Keratinocyte (primary cell): Measurements from ENCODE around the gene AMD1. TPM values are rescaled to one million over a fixed set of nuclear protein-coding genes. Genes with fewer than 3 reads are reported as not detected.

ENCODE experiments used
- DNase-seq: peaks from one replicate; pipeline ENCODE4 v3.0.0-alpha.2; 2011; ENCODE audit warnings: low read depth, missing footprints, low spot score
- FAIRE-seq: peaks from 2 replicates; lab custom pipeline; 2011; peaks lifted over from hg19 to GRCh38; lab: Jason Lieb, UNC
- H2AFZ ChIP-seq: 2 replicates; pipeline ENCODE4 v1.6.0; 2012; ENCODE audit warnings: low read length, control low read depth, inconsistent platforms; ENCODE audit not compliant: control insufficient read depth
- H3K27ac ChIP-seq: 2 replicates; pipeline ENCODE4 v1.5.1; 2011; ENCODE audit warnings: low read length; ENCODE audit not compliant: control insufficient read depth, insufficient read depth
- H3K27me3 ChIP-seq: 3 replicates; pipeline ENCODE4 v1.6.0; 2011; ENCODE audit warnings: low read length; ENCODE audit not compliant: control insufficient read depth, insufficient read depth; ENCODE audit errors: extremely low read depth
- H3K36me3 ChIP-seq, 2 experiments: 2 replicates in 1 of 2; 3 replicates in 1 of 2; pipeline ENCODE4 v1.5.1; 2011; ENCODE audit warnings: low read length in 2 of 2, mild to moderate bottlenecking in 1 of 2; ENCODE audit not compliant: control insufficient read depth in 2 of 2, insufficient read depth in 2 of 2; ENCODE audit errors: extremely low read depth in 1 of 2
- H3K4me1 ChIP-seq: 3 replicates; pipeline ENCODE4 v1.5.1; 2011; ENCODE audit warnings: low read length; ENCODE audit not compliant: control insufficient read depth, insufficient read depth; ENCODE audit errors: extremely low read depth
- H3K4me2 ChIP-seq: 3 replicates; pipeline ENCODE4 v1.6.0; 2011; ENCODE audit warnings: low read depth, low read length; ENCODE audit not compliant: control insufficient read depth, insufficient read depth; ENCODE audit errors: extremely low read depth
- H3K4me3 ChIP-seq, 3 experiments: fragments of 200-600 bp in 1 of 3; sonication (generic) in 1 of 3; 2 replicates in 2 of 3; 3 replicates in 1 of 3; pipeline ENCODE4 v1.5.1; 2011 to 2016; ENCODE audit warnings: low read length in 3 of 3, mild to moderate bottlenecking in 3 of 3, control low read depth in 2 of 3, inconsistent platforms in 1 of 3, low read depth in 1 of 3, mixed read lengths in 1 of 3, mixed run types in 1 of 3, moderate library complexity in 1 of 3; ENCODE audit not compliant: control insufficient read depth in 2 of 3, insufficient read depth in 2 of 3; ENCODE audit errors: extremely low read depth in 1 of 3
- H3K79me2 ChIP-seq: 2 replicates; pipeline ENCODE4 v1.6.0; 2012; ENCODE audit warnings: low read length; ENCODE audit not compliant: control insufficient read depth, insufficient read depth
- H3K9ac ChIP-seq: 3 replicates; pipeline ENCODE4 v1.6.0; 2011; ENCODE audit warnings: low read length; ENCODE audit not compliant: control insufficient read depth, insufficient read depth; ENCODE audit errors: extremely low read depth
- H3K9me1 ChIP-seq: 3 replicates; pipeline ENCODE4 v1.6.0; 2011; ENCODE audit warnings: low read length; ENCODE audit not compliant: control insufficient read depth, insufficient read depth; ENCODE audit errors: extremely low read depth
- H3K9me3 ChIP-seq: 2 replicates; pipeline ENCODE4 v1.5.1; 2012; ENCODE audit warnings: low read depth, low read length; ENCODE audit not compliant: control insufficient read depth
- H4K20me1 ChIP-seq: 3 replicates; pipeline ENCODE4 v1.6.0; 2011; ENCODE audit warnings: low read length; ENCODE audit not compliant: control insufficient read depth, insufficient read depth; ENCODE audit errors: extremely low read depth
- CTCF ChIP-seq, 3 experiments: IDR thresholded peaks in 1 of 3; conservative IDR thresholded peaks in 1 of 3; optimal IDR thresholded peaks in 1 of 3; 2 replicates in 2 of 3; 3 replicates in 1 of 3; pipeline versions ENCODE3 to v1.5.1; 2011; ENCODE audit warnings: low read length in 3 of 3, mild to moderate bottlenecking in 3 of 3, moderate library complexity in 2 of 3, control low read depth in 1 of 3, inconsistent platforms in 1 of 3; ENCODE audit not compliant: insufficient read depth in 2 of 3; ENCODE audit errors: extremely low read depth in 1 of 3
- EZH2 ChIP-seq: IDR thresholded peaks from one replicate; pipeline ENCODE4 v1.6.1; 2012; ENCODE audit warnings: inconsistent platforms, mild to moderate bottlenecking, low read length, moderate library complexity
- dilution Hi-C: fragments of 300-500 bp; cut with MboI; formaldehyde crosslinking; loops from one replicate; pipeline ENCODE4 v1.7.0; 2020; ENCODE audit warnings: low sequenced_read_pairs; ENCODE audit not compliant: extremely low pct_ligation_motif_present
- polyA plus RNA-seq, 5 experiments: library from polyadenylated mRNA; depleted of rRNA in 3 of 5; stranded (reverse) in 3 of 5; stranded (forward) in 1 of 5; unstranded in 1 of 5; fragments of >200 nt; gene quantifications; 1 replicate in 1 of 5; 2 replicates in 3 of 5; 3 replicates in 1 of 5; pipeline versions ENCODE4 v1.2.1 to v1.2.3, GENCODE V29; 2011 to 2012; ENCODE audit warnings: missing spikeins in 2 of 5, low read depth in 1 of 5, low replicate concordance in 1 of 5

AMD1 gene
- polyA plus RNA-seq, 1 donor (not counting 4 experiments of a cell fraction or from before 2014, with no cell fraction given) = 90.9 TPM

GRCh38 chr6:110882274-110882619 is 7.7 kb downstream of the AMD1 start:
- H3K9me1 ChIP-seq = peaks cover 2% of the 10 kb centered on the region
- H2AFZ ChIP-seq = no peak overlapping the region
- TF ChIP-seq CTCF (optimal IDR thresholded peaks at IDR 0.05 in 1 of 3, IDR thresholded peaks at IDR 0.05 in 1 of 3, conservative IDR thresholded peaks at IDR 0.05 in 1 of 3; ENCODE audit: extremely low read depth in 1 of 3, insufficient read depth in 2 of 3, low read length in 3 of 3) (no peak), EZH2 (no peak)
- no peak overlapping the region for H3K4me2 ChIP-seq
- dilution Hi-C loops = no loop called here
- H3K79me2 ChIP-seq = peaks cover 100% of the 10 kb centered on the region
- H4K20me1 ChIP-seq = peaks cover 74% of the 10 kb centered on the region
- H3K9ac ChIP-seq = no peak overlapping the region
- no peaks in the 10 kb centered on the region for H3K9me3 ChIP-seq
- H3K4me3 ChIP-seq = no peak overlapping the region
- FAIRE-seq (no peak), DNase-seq (no peak)
- no peaks in the 10 kb centered on the region for H3K27me3 ChIP-seq
- no peak overlapping the region for H3K27ac ChIP-seq
- peaks cover 28% of the 10 kb centered on the region for H3K4me1 ChIP-seq
- H3K36me3 ChIP-seq = peaks cover 4 to 6% of the 10 kb centered on the region in 2 experiments

DNA sequence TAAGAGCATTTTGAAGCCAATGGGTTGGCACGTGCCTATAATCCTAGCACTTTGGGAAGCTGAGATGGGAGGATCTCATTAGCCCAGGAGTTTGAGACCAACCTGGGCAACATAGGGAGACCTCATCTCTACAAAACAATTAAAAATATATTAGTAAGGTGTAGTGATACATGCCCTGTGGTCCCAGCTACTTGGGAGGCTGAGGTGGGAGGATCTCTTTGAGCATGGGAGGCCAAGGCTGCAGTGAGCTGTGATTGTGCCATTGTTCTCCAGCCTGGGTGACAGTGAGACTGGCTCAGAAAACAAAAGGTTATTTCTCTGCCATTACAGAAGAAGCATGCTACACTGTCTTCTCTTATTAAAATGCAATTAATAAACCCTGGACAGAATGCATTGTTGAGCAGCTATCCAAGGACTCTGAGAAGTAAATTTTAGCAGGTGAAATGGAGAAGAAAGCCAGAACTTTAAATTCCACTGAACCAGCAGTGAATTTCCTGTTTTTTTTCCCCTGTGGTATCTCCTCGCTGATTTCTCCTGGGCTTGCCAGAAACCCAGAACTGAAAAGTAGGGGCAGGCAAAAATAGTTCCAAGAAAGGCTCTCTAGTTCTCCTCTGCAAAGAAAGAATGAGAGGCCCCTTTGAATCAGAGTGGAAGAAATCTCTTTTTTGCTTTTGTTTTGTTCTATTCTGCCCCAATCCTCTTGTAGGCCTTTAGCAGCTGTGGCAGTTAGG is 8.4 kb downstream of the AMD1 start:
- Histone ChIP-seq H3K9me1 (peaks cover 2% of the 10 kb centered on the region), H3K27me3 (no peaks in the 10 kb centered on the region), H4K20me1 (peaks cover 72% of the 10 kb centered on the region), H3K4me2 (no peak overlapping the region), H3K4me1 (peaks cover 25% of the 10 kb centered on the region), H3K9me3 (no peaks in the 10 kb centered on the region), H2AFZ (no peak overlapping the region), H3K36me3 (peaks cover 4 to 6% of the 10 kb centered on the region in 2 experiments), H3K79me2 (peaks cover 100% of the 10 kb centered on the region), H3K4me3 (no peak overlapping the region), H3K27ac (no peak overlapping the region), H3K9ac (no peak overlapping the region)
- DNase-seq (no peak), FAIRE-seq (no peak)
- dilution Hi-C loops = no loop called here
- TF ChIP-seq CTCF (optimal IDR thresholded peaks at IDR 0.05 in 1 of 3, IDR thresholded peaks at IDR 0.05 in 1 of 3, conservative IDR thresholded peaks at IDR 0.05 in 1 of 3; ENCODE audit: extremely low read depth in 1 of 3, insufficient read depth in 2 of 3, low read length in 3 of 3) (no peak), EZH2 (no peak)
